ES-I3 (cell line): ENCODE measurements around the gene CAPN10.

ENCODE experiments used
- H3K36me3 ChIP-seq: 2 replicates; pipeline ENCODE4 v1.6.1; 2013; ENCODE audit warnings: mild to moderate bottlenecking, low read length, control low read depth, moderate library complexity; ENCODE audit not compliant: insufficient read depth
- H3K4me1 ChIP-seq: 2 replicates; pipeline ENCODE4 v1.6.1; 2013; ENCODE audit warnings: mild to moderate bottlenecking, control low read depth, low read length; ENCODE audit not compliant: insufficient read depth
- H3K9ac ChIP-seq: 2 replicates; pipeline ENCODE4 v1.6.1; 2013; ENCODE audit warnings: low read depth, mild to moderate bottlenecking, low read length, moderate library complexity
- H3K9me3 ChIP-seq: 2 replicates; pipeline ENCODE4 v1.6.1; 2013; ENCODE audit warnings: mild to moderate bottlenecking, low read length, moderate library complexity; ENCODE audit not compliant: control insufficient read depth, insufficient read depth

The CAPN10 gene

DNA sequence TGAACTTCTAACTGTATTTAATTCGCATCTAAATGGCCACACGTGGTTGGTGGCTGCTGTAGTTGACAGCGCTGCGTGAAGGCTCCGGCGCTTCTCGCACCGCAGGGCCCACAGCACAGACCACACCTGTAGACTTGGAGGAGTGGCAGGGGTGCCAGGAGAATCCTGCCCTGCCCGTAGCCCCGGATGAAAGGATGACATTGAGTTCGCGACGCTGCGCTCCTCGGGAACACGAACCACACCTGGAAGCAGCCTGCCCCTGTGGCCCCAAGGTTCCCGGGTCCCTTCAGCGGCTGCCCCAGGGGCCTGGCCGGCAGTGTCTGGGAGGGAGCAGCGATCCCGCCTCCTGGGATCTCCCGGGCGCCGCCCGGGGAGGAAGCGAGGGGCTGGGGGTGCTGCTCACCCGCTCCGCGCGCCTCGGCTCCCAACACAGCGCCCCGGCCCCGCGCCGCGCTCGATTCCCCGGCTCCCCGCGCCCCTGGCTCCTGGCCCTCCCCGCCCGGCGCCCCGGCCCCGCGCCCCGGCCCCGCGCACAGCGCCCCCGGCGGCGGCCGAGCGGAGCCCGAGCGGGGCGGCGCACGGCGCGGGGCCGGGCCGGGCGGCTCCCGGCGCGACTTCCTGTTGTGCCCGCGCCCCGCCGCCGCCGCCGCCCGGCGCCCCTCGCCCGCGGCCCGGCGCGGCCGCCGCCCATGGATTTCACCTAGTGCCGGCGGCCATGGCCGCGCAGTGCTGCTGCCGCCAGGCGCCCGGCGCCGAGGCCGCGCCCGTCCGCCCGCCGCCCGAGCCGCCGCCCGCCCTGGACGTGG is 18.5 kb upstream of the CAPN10 start, which contains the start of gene RNPEPL1:
Gene RNPEPL1 (plus strand): TSS at position 613 of the 806 bp plus-strand sequence. CDS start 103 bp downstream, at position 716.
- H3K9me3 ChIP-seq = no peaks in the 10 kb centered on the region
- H3K36me3 ChIP-seq = no peaks in the 10 kb centered on the region
- H3K4me1 ChIP-seq = peaks cover 16% of the 10 kb centered on the region; the same call in 1 of the 2 replicates
- H3K9ac ChIP-seq = peak within 1 kb of the TSS; percentile 63

DNA sequence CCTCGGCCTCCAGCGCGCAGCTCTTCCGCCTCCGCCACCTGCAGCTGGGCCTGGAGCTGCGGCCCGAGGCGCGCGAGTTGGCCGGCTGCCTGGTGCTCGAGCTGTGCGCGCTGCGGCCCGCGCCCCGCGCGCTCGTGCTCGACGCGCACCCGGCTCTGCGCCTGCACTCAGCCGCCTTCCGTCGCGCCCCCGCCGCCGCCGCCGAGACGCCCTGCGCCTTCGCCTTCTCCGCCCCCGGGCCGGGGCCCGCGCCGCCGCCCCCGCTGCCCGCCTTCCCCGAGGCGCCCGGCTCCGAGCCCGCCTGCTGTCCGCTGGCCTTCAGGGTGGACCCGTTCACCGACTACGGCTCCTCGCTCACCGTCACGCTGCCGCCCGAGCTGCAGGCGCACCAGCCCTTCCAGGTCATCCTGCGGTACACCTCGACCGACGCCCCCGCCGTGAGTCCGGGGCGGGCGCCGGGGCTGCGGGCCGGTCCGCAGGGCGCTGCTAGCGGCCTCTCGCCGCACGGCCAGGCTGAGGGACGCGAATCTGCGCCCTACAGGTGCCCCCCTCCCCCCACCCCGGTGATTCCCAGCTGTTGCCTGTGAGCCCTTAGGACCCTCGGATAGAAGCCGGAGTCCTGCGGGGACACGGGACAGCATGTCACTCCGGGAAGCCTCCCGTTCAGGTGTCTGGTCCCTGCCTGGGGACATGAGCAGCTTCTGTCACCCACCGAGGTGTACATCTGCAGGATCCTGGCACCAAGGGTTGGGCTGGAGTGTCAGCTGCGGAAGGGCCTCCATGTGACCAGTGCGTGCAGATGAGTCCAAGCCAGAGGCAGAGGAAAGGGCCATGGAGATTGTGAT is 17.6 kb upstream of the CAPN10 start:
- Histone ChIP-seq H3K9ac (peak overlapping the region; percentile 63), H3K36me3 (no peaks in the 10 kb centered on the region), H3K4me1 (peaks cover 16% of the 10 kb centered on the region; the same call in 1 of the 2 replicates), H3K9me3 (no peaks in the 10 kb centered on the region)

DNA sequence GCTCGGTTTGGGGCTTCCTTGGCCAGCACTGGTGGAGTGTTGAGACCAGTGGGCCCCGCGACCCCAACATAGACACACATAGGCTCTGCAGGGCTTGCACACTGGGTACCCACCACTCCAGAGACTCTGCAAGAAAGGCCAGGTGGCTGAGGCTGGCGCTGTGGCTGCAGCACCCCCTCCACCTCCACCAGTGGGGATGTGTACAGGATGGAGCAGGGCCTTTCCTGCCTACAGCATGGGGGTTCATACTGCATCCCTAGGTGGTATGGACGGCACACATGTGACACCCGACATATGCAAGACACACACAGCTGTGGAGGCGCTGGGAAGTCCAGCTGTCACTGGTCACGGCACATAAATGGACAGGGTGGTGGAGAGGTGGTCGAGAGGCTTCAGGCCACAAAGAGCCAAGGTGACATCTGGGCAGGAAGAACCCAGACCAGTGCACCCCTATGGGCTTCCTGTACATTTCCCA is 17.0 kb upstream of the CAPN10 start:
- no peak overlapping the region for H3K9ac ChIP-seq

DNA sequence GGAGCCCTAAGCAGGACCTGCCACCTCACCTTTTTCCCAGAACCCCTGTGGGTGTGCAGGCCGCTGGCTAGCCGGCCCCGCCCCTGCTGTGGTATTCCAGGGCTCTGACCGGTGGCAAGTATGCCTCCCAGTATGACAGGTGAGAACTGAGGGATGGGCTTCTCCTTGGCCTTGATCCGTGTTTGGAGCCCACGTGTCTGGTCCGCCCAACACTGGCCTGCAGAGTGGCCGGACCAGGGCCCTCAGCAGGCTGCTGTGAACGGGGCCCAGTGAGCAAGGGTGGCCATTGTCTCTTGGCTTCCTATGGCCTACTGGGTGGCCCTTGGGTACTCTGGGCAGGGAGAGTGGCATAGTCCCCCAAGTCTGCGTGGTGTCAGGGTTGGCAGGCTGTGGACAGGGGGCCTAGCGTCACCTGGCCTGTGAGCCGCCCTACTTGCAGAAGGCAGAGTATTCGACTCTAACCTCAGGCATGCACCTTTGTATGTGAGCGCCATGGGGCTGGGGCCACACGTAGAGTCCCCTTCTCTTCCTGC is 16.5 kb upstream of the CAPN10 start:
- peaks cover 14% of the 10 kb centered on the region; the same call in 1 of the 2 replicates for H3K4me1 ChIP-seq
- H3K9ac ChIP-seq = no peak overlapping the region
- H3K36me3 ChIP-seq = no peaks in the 10 kb centered on the region
- H3K9me3 ChIP-seq = no peaks in the 10 kb centered on the region

More for the DNA sequence above, 17.0 kb upstream of the CAPN10 start:
- Histone ChIP-seq H3K36me3 (no peaks in the 10 kb centered on the region), H3K9me3 (no peaks in the 10 kb centered on the region), H3K4me1 (peaks cover 16% of the 10 kb centered on the region; the same call in 1 of the 2 replicates)

DNA sequence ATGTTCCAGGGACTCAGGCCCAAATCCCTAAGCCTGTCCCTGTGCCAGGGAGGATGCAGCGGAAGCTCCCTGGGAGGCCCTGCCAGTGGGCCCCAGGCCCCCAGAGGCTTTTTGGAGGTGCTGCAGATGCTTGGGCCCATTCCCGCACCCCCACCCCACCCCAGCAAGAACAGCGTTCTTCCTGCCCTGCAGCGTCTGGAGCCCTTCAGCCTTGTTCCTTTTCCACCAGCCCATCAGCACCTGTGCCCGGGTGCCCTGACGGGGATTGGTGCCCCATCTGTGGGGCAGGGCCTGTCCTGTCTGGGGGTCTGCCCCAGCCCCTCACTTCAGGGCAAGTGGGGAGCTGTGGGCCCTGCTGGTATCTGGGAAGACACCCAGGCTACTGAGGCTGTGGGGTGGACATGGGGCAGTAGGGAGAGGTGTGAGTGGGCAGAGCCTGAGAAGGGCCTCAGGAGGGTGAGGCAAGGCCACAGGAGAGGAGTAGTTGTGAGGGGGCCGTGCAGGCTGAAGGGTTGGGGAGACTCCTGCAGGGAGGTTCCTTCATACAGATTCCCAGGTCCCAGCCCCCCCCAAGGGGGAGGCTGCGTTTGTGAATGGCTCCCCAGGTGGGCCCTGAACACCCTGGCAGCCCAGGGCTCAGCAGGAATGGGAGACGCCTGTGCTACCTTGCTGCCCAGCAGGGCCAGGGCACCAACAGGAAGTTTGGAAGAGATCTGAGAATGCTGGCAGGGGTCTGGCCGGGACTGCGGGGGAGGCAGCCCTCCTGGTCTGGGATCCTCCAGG is 15.8 kb upstream of the CAPN10 start:
- no peaks in the 10 kb centered on the region for H3K36me3 ChIP-seq
- peaks cover 9% of the 10 kb centered on the region; the same call in 1 of the 2 replicates for H3K4me1 ChIP-seq
- no peak overlapping the region for H3K9ac ChIP-seq
- H3K9me3 ChIP-seq = no peaks in the 10 kb centered on the region

DNA sequence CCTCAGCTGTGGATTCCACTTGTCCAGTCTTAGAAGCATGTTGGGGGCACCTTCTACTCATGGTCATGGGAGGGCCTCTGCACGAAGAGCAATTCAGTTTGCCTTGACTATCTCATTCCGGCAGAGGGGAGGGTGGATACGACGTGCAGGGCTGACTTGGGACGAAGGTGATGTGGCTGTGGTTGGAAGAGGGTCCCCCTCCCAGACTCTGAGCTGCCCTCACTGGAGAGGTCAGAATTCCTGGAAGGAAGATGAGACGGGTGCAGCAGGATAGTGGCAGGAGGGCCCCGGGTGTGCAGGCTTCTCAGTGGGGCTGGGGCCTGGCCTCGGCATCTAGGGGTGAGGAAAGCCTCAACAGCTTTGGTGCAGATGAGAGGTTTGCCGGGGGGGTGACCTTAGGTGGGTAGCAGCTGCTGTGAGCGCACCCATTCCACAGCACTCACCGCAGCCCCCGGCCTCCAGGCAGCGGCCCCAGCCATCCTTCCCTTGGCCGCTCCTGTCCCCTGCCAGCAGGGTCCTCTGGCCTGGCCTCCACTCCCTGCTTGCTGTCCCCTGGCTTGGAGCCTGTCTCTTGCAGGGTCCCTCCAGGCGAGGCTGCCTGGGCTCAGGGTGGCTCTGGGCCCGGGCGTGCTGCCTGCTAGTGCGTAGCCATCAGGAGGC is 15.1 kb upstream of the CAPN10 start:
- H3K4me1 ChIP-seq = peaks cover 9% of the 10 kb centered on the region; the same call in 1 of the 2 replicates

DNA sequence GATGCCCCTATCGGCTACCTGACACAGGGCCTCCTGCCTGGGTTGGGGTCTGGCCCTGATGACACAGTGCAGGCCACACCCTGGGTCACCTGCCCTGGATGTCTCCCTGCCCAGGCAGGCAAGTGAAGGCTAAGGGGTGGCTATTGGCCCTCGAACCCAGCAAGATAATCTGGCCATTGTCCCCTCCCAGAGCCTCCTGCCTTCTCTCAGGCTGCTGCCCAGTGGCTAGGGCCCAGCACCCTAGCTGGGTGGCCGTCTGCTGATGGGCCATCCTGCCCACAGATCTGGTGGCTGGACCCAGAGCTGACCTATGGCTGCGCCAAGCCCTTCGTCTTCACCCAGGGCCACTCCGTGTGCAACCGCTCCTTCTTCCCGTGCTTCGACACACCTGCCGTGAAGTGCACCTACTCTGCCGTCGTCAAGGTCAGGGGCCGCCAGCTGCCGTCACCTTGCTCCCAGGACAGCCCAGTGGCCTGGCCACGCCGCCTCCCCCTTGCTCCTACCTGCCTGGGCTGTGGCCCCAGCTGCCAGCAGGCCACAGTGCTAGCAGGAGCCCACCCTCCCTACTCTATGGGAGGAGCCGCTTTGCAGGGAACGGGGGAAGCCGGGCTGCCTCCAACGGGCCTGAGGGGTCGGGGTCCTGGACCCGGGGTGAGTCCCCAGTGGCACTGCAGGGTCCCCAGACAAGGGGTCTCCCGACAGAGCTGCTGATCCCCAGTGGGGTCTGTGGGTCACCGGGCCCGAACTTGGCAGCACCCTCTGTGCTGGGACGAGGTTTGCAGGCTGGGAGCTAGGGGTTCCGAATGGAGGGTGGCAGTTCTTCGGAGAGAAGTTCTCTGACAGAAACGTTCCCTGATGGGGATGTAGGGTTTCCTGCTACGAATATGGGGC is 14.1 kb upstream of the CAPN10 start:
- Histone ChIP-seq H3K9ac (no peak overlapping the region), H3K9me3 (no peaks in the 10 kb centered on the region), H3K4me1 (0 out of 2 replicates have a peak, but pooled peaks cover under 1% of the 10 kb centered on the region), H3K36me3 (no peaks in the 10 kb centered on the region)

More for the DNA sequence above, 15.1 kb upstream of the CAPN10 start:
- Histone ChIP-seq H3K36me3 (no peaks in the 10 kb centered on the region), H3K9me3 (no peaks in the 10 kb centered on the region), H3K9ac (no peak overlapping the region)

DNA sequence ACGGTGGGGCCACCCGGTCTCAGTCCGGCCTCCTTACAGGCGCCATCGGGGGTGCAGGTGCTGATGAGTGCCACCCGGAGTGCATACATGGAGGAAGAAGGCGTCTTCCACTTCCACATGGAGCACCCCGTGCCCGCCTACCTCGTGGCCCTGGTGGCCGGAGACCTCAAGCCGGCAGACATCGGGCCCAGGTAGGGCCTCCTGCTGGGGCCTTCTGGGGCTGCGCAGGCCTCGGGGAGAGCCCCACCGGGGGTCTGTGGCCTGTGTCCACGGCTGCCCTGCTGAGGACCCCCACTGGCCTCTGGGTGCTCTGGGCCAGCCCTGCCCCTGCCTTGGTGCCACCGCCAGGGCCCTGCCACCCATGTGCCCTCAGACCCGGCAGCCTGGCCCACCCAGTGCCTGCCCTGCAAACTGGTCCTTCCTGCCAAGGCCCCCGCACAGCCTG is 13.4 kb upstream of the CAPN10 start:
- Histone ChIP-seq H3K9me3 (no peaks in the 10 kb centered on the region), H3K4me1 (no peaks in the 10 kb centered on the region), H3K9ac (no peak overlapping the region), H3K36me3 (no peaks in the 10 kb centered on the region)

DNA sequence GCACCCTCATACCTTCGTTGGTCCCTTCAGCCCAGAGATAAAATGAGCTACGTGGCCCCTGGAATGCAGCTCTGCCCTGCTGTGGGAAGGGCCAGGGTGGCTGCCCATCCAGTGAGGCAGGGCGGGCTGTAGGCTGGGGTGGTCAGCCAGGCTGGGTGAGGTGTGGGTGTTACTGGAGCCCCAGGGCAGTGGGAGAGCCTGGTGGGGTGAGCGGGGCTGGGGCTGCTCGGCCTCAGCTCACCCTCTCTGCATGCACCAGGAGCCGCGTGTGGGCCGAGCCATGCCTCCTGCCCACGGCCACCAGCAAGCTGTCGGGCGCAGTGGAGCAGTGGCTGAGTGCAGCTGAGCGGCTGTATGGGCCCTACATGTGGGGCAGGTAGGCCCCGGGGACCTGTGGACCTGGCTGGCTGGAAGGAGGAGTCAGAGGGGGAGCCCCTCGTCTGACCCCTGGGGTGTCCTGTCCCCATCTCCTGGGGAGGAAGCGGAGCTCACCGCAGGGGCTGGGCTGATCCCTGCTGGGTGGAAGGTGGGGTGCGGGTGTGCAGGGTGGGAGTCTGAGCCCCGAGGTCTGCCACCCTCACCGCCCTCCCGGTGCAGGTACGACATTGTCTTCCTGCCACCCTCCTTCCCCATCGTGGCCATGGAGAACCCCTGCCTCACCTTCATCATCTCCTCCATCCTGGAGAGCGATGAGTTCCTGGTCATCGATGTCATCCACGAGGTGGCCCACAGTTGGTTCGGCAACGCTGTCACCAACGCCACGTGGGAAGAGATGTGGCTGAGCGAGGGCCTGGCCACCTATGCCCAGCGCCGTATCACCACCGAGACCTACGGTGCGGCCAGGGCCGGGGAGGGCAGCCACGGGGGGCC is 12.8 kb upstream of the CAPN10 start:
- H3K36me3 ChIP-seq = no peaks in the 10 kb centered on the region
- H3K9ac ChIP-seq = no peak overlapping the region
- no peaks in the 10 kb centered on the region for H3K4me1 ChIP-seq
- H3K9me3 ChIP-seq = no peaks in the 10 kb centered on the region

DNA sequence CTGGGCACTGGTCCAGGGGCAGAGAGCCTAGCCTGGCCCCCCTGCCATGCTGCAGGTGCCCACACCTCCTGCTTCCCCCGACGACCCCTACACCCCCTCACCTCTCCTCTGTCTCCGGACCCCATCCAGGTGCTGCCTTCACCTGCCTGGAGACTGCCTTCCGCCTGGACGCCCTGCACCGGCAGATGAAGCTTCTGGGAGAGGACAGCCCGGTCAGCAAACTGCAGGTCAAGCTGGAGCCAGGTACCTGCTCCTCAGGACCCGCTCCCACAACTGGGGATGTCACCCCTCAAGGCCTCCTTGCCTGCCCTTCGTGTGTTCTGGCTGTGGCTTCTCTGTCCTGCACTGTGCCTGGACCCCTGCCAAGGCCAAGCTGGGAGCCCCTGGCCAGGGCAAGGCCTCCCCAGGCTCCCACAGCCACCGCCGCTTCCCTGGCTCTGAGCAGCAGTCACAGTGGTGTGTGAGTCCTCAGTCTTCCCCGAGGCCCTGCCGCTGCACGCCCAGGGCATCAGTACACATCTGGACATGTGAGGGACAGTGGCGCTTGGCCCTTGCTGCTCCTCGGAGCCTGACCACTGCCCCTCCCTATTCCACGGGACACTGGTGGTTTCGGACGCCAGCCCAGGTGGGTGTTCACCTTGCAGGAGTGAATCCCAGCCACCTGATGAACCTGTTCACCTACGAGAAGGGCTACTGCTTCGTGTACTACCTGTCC is 12.0 kb upstream of the CAPN10 start:
- Histone ChIP-seq H3K9me3 (no peaks in the 10 kb centered on the region), H3K9ac (no peak overlapping the region), H3K36me3 (no peaks in the 10 kb centered on the region), H3K4me1 (peaks cover 2% of the 10 kb centered on the region; the same call in 1 of the 2 replicates)

DNA sequence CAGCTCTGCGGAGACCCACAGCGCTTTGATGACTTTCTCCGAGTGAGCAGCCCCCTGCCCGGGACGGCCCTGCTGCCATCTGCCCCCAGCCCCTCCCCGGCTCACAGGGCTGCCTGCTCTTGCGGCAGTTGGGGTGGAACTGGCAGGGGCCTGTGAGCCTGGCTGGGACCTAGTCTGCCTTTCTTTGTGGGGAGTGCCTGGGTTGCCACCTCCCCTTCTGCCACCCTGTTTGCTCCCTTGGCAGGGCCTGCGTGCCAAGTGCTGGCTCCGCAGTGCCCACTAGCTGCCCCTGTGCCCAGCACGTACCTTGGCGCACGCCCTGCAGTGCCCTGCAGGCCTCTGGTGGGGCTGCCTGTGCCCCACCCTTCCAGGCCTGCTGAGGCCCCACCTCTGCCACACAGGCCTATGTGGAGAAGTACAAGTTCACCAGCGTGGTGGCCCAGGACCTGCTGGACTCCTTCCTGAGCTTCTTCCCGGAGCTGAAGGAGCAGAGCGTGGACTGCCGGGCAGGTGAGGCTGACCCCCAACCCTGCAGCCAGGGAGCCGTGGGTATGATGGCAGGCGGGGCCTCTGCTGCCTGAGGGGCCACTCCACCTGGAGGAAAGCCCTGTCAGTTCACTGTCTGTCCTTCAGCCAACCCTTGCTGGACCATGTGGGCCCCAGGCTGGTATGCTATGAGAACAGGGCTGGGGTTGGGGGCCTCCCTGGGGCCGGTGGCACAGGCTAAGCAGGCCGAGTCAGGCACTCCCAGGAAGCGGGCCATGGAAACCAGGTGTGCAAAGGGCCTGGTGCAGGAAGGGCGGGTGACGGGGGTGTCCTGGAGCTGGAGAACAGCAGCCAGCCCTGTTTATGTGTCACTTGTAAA is 11.2 kb upstream of the CAPN10 start:
- H3K36me3 ChIP-seq = no peaks in the 10 kb centered on the region
- peaks cover 6% of the 10 kb centered on the region; the same call in 1 of the 2 replicates for H3K4me1 ChIP-seq
- no peaks in the 10 kb centered on the region for H3K9me3 ChIP-seq
- no peak overlapping the region for H3K9ac ChIP-seq
